ENCODE measurements around the gene MACROD2.

DNA sequence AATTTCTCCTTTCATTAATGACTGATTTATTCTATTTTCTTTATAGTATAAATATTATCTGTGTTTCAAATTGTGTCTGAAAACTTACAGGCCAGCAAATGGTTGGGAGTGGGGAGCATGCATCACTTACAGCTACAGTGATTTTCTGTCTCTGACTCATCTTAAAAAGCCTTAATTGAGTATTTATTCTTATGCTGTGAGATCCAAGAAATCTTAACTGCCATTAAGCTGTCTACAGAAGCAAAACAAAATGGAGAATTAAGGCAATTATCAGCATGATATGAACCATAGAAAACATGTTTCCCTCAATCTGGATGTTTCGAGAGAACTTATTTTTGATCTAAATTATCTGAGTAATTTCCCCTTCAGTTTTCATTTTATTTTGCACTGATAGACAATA, 1746.8 kb downstream of the MACROD2 start:
- TF ChIP-seq YY1 (IDR thresholded peaks at IDR 0.05; ENCODE audit: insufficient read depth, insufficient read length) (no peak), SUZ12 (IDR thresholded peaks at IDR 0.05; ENCODE audit: extremely low read depth, insufficient read depth, insufficient read length) (no peak)
